Parathyroid adenoma (tissue), 2 donors: Measurements from ENCODE around the gene HAUS2.

Experiments used
- H2AFZ ChIP-seq: fragments of 300-600 bp; sonication (generic); one replicate; pipeline ENCODE4 v1.7.0; 2017; ENCODE audit warnings: antibody characterized with exemption, mild to moderate bottlenecking
- H3K27ac ChIP-seq: fragments of 300-600 bp; sonication (generic); one replicate; pipeline ENCODE4 v1.7.0; 2017
- H3K27me3 ChIP-seq: fragments of 300-600 bp; sonication (generic); one replicate; pipeline ENCODE4 v1.7.0; 2017; ENCODE audit warnings: low read length; ENCODE audit not compliant: control insufficient read depth, insufficient read depth
- H3K36me3 ChIP-seq: fragments of 300-600 bp; sonication (generic); one replicate; pipeline ENCODE4 v1.7.0; 2017; ENCODE audit warnings: low read length; ENCODE audit not compliant: control insufficient read depth, insufficient read depth
- H3K4me1 ChIP-seq: fragments of 300-600 bp; sonication (generic); one replicate; pipeline ENCODE4 v1.7.0; 2017; ENCODE audit warnings: control low read depth
- H3K4me2 ChIP-seq: fragments of 300-600 bp; sonication (generic); one replicate; pipeline ENCODE4 v1.7.0; 2017; ENCODE audit warnings: low read length
- H3K4me3 ChIP-seq: fragments of 300-600 bp; sonication (generic); one replicate; pipeline ENCODE4 v1.7.0; 2017; ENCODE audit warnings: low read depth, low read length
- H3K79me2 ChIP-seq: fragments of 300-600 bp; sonication (generic); one replicate; pipeline ENCODE4 v1.7.0; 2017; ENCODE audit warnings: control low read depth
- H3K9ac ChIP-seq: fragments of 300-600 bp; sonication (generic); one replicate; pipeline ENCODE4 v1.7.0; 2017; ENCODE audit warnings: mild to moderate bottlenecking
- H3K9me3 ChIP-seq: fragments of 300-600 bp; sonication (generic); one replicate; pipeline ENCODE4 v1.7.0; 2017; ENCODE audit warnings: low read length; ENCODE audit not compliant: control insufficient read depth
- CTCF ChIP-seq: fragments of 300-600 bp; sonication (generic); IDR thresholded peaks from one replicate; pipeline ENCODE4 v1.7.0; 2017; ENCODE audit warnings: antibody characterized with exemption, mild to moderate bottlenecking
- donor health status: primary hyperparathyroidism.

The HAUS2 gene

DNA sequence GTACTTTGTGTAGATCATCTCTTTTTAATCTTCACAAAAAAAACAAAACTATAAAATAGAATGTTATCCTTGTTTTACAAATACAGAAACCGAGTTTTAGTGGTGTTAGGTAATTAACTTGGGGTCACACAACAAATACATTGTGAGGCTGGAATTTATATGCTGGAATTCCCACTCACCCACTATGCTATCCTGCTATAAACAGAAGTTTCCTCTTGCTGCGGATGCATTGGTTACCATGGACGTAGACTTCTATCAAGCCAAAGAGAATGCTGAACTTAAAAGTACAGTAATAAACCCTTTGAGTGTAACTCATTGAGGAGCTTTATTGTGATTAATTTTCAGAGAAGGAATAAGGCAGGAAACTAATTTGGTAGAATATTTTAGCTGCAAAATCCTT lies 44.0 kb upstream of the HAUS2 start:
- no peaks in the 10 kb centered on the region for H3K9me3 ChIP-seq
- TF ChIP-seq CTCF, result no peak
- H3K4me1 ChIP-seq, result peaks cover 6% of the 10 kb centered on the region
- no peaks in the 10 kb centered on the region for H3K27me3 ChIP-seq
- H3K79me2 ChIP-seq, result peaks cover 4% of the 10 kb centered on the region
- no peak overlapping the region for H3K4me2 ChIP-seq
- H2AFZ ChIP-seq, result no peak overlapping the region
- no peaks in the 10 kb centered on the region for H3K36me3 ChIP-seq
- H3K4me3 ChIP-seq, result no peak overlapping the region
- no peak overlapping the region for H3K9ac ChIP-seq
- H3K27ac ChIP-seq, result no peak overlapping the region

DNA sequence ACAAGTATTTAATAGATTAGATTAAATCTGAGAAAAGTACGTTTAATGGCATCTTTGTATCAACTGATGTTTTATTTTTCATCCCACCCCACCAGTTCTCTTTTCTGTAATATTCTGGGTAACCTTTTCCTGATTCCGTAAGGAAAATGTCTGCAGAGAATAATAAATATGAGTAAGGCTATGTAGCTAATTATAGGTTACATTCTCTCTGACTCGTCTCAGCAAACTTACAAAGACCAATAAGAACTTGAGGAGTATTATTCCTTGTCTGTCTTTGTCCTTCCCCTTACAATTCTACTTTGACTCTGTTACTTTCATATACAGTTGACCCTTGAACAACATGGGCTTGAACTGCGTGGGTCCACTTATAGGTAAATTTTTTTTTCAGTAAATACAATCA lies 41.1 kb upstream of the HAUS2 start:
- Histone ChIP-seq H2AFZ (no peak overlapping the region), H3K4me3 (no peak overlapping the region), H3K9me3 (no peaks in the 10 kb centered on the region), H3K9ac (no peak overlapping the region), H3K79me2 (peaks cover 4% of the 10 kb centered on the region), H3K27ac (no peak overlapping the region), H3K36me3 (no peaks in the 10 kb centered on the region), H3K4me2 (no peak overlapping the region), H3K27me3 (no peaks in the 10 kb centered on the region), H3K4me1 (peaks cover 15% of the 10 kb centered on the region)
- no peak for TF ChIP-seq CTCF

DNA sequence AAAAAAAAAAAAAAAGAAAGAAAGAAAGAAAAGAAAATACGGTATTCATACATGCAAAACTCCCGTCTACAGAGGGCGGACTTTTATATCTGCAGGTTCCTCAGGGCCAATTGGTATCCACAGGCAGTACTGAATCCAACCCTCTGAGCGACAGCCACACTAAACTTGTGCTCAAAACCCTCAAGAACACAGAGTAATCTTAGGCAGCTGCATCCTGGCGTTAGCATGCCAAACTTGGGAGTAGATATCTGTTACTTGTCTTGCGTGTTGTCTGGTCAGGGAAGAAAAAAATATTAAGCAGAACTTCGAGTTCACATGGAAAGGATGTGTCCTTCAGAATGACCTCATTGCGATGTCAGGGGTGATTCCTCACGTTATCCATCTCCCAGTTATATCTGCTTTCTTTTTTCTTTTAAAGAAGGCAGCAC lies 40.4 kb upstream of the HAUS2 start:
- no peak for TF ChIP-seq CTCF
- H3K27me3 ChIP-seq, result no peaks in the 10 kb centered on the region
- H3K9me3 ChIP-seq, result no peaks in the 10 kb centered on the region
- H3K9ac ChIP-seq, result no peak overlapping the region
- peak overlapping the region; percentile 14 for H3K4me2 ChIP-seq
- H3K36me3 ChIP-seq, result no peaks in the 10 kb centered on the region
- no peak overlapping the region for H3K27ac ChIP-seq
- peaks cover 15% of the 10 kb centered on the region for H3K4me1 ChIP-seq
- H3K4me3 ChIP-seq, result no peak overlapping the region
- H2AFZ ChIP-seq, result no peak overlapping the region
- peaks cover 2% of the 10 kb centered on the region for H3K79me2 ChIP-seq

GRCh38 chr15:42510258-42511006 lies 38.2 kb upstream of the HAUS2 start:
- Histone ChIP-seq H3K9me3 (no peaks in the 10 kb centered on the region), H3K4me2 (peak overlapping the region; percentile 27), H2AFZ (no peak overlapping the region), H3K9ac (no peak overlapping the region), H3K4me1 (peaks cover 15% of the 10 kb centered on the region), H3K4me3 (peak overlapping the region; percentile 24), H3K36me3 (no peaks in the 10 kb centered on the region), H3K27ac (peak overlapping the region; percentile 9), H3K79me2 (peaks cover 2% of the 10 kb centered on the region), H3K27me3 (no peaks in the 10 kb centered on the region)
- TF ChIP-seq CTCF, result no peak

- H3K9me3 ChIP-seq, result no peaks in the 10 kb centered on the region
- no peaks in the 10 kb centered on the region for H3K27me3 ChIP-seq
- peaks cover 15% of the 10 kb centered on the region for H3K4me1 ChIP-seq
- TF ChIP-seq CTCF, result no peak
- no peak overlapping the region for H2AFZ ChIP-seq
- H3K79me2 ChIP-seq, result peaks cover 2% of the 10 kb centered on the region
- no peak overlapping the region for H3K9ac ChIP-seq
- peak overlapping the region; percentile 24 for H3K4me3 ChIP-seq
- peak overlapping the region; percentile 27 for H3K4me2 ChIP-seq
- H3K27ac ChIP-seq, result no peak overlapping the region
- no peaks in the 10 kb centered on the region for H3K36me3 ChIP-seq
These were observed 37.6 kb upstream of the HAUS2 start for GRCh38 chr15:42511007-42511391.
